Measurements from ENCODE around the gene ABCC11.

Gene ABCC11

DNA sequence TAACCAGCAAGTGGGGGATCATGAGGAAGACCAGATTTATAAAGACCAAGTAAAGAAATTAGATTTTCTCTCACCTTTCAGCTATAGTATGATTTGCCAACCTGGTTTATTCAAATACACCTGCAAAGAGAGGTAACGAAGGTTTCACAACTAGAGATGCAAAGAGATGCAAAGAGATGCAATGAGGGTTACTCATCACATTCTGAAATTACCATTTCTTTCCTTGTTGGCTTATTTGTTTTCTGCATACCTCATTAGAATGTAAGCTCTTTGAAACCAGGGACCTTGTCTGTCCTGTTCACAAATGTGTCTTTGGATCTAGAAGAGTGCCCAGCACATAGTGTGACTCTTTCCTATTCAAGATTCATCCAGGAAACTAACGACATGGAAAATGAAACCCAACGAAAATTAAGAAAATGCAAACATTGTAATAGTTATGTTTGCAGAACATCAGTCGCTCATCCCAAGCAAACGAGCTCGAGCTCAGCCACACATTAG lies 12.2 kb downstream of the ABCC11 start:
- DNase-seq, result peak in 1 of 2 donors; percentile 5
- WGBS (ENCODE audit: extremely low coverage, insufficient coverage, insufficient read length), result no CpG with 5 or more reads among the region's 6 CpGs

DNA sequence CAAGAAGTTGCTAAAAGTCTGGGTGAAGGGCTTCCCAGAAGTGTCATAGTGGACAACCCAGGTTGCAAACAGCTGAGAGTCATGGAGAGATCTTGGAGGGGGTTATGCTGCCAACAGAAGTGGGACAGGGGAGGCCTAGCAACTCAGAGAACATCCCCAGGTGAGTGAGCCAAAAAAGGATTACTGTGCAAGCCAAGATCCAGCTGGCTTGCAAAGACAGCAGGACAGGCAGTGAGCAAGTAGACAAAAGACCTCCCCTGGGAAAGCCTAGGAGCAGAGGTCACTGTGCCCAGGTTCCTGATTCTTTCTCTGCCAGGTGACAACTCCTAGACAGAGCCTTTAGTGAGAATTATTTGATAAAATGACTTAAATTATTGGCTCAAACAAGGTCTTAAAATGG lies 12.7 kb downstream of the ABCC11 start:
- Histone ChIP-seq H3K9ac (ENCODE audit: low read length) (no peak overlapping the region), H3K4me1 (ENCODE audit: control insufficient read depth in 1 of 2, insufficient read depth in 2 of 2, low read length in 2 of 2) (no peaks in the 10 kb centered on the region), H3K14ac (ENCODE audit: low read length) (no peak overlapping the region), H4K91ac (ENCODE audit: low read depth, low read length) (no peak overlapping the region), H2AK5ac (ENCODE audit: low read length) (no peak overlapping the region), H2BK5ac (ENCODE audit: low read depth, low read length, poor library complexity) (no peak overlapping the region), H3K27me3 (ENCODE audit: insufficient read depth, low read length) (no peaks in the 10 kb centered on the region), H3K23ac (ENCODE audit: low read length) (no peak overlapping the region), H3K79me2 (ENCODE audit: control insufficient read depth, insufficient read depth, low read length, poor library complexity) (no peaks in the 10 kb centered on the region), H3K4me3 (ENCODE audit: low read depth, low read length) (no peak overlapping the region), H2BK12ac (ENCODE audit: low read length) (no peak overlapping the region), H3K4ac (ENCODE audit: low read depth, low read length) (no peak overlapping the region), H4K12ac (ENCODE audit: low read depth, low read length) (no peak overlapping the region), H2AFZ (ENCODE audit: insufficient read depth, low read length, poor library complexity) (no peak overlapping the region), H3K4me2 (ENCODE audit: low read length) (no peak overlapping the region), H3K9me3 (ENCODE audit: insufficient read depth, low read depth, low read length) (no peaks in the 10 kb centered on the region), H3K18ac (ENCODE audit: low read length) (no peak overlapping the region), H4K8ac (ENCODE audit: low read depth, low read length) (no peak overlapping the region), H3K27ac (ENCODE audit: low read depth, low read length) (no peak overlapping the region), H3K79me1 (ENCODE audit: low read length) (no peaks in the 10 kb centered on the region), H2BK120ac (ENCODE audit: insufficient read depth, low read length, poor library complexity) (no peak overlapping the region), H3K36me3 (ENCODE audit: control insufficient read depth in 1 of 2, insufficient read depth in 2 of 2, low read length in 2 of 2) (no peaks in the 10 kb centered on the region)
- DNase-seq, result no peak

More for the DNA sequence above, 12.2 kb downstream of the ABCC11 start:
- no peaks in the 10 kb centered on the region for H3K4me1 ChIP-seq (ENCODE audit: control insufficient read depth in 1 of 2, insufficient read depth in 2 of 2, low read length in 2 of 2)
- no peak overlapping the region for H3K4ac ChIP-seq (ENCODE audit: low read depth, low read length)
- no peak overlapping the region for H4K8ac ChIP-seq (ENCODE audit: low read depth, low read length)
- H3K79me2 ChIP-seq (ENCODE audit: control insufficient read depth, insufficient read depth, low read length, poor library complexity), result no peaks in the 10 kb centered on the region
- H3K18ac ChIP-seq (ENCODE audit: low read length), result no peak overlapping the region
- H2BK5ac ChIP-seq (ENCODE audit: low read depth, low read length, poor library complexity), result no peak overlapping the region
- H3K27ac ChIP-seq (ENCODE audit: low read depth, low read length), result no peak overlapping the region
- no peaks in the 10 kb centered on the region for H3K36me3 ChIP-seq (ENCODE audit: control insufficient read depth in 1 of 2, insufficient read depth in 2 of 2, low read length in 2 of 2)
- H3K23ac ChIP-seq (ENCODE audit: low read length), result no peak overlapping the region
- no peak overlapping the region for H2BK120ac ChIP-seq (ENCODE audit: insufficient read depth, low read length, poor library complexity)
- no peak overlapping the region for H2AK5ac ChIP-seq (ENCODE audit: low read length)
- no peak overlapping the region for H3K4me3 ChIP-seq (ENCODE audit: low read depth, low read length)
- no peak overlapping the region for H3K9ac ChIP-seq (ENCODE audit: low read length)
- no peak overlapping the region for H2BK12ac ChIP-seq (ENCODE audit: low read length)
- H3K4me2 ChIP-seq (ENCODE audit: low read length), result no peak overlapping the region
- no peak overlapping the region for H4K91ac ChIP-seq (ENCODE audit: low read depth, low read length)
- no peaks in the 10 kb centered on the region for H3K9me3 ChIP-seq (ENCODE audit: insufficient read depth, low read depth, low read length)
- no peak overlapping the region for H4K12ac ChIP-seq (ENCODE audit: low read depth, low read length)
- no peak overlapping the region for H2AFZ ChIP-seq (ENCODE audit: insufficient read depth, low read length, poor library complexity)
- H3K79me1 ChIP-seq (ENCODE audit: low read length), result no peaks in the 10 kb centered on the region
- H3K27me3 ChIP-seq (ENCODE audit: insufficient read depth, low read length), result no peaks in the 10 kb centered on the region
- no peak overlapping the region for H3K14ac ChIP-seq (ENCODE audit: low read length)

DNA sequence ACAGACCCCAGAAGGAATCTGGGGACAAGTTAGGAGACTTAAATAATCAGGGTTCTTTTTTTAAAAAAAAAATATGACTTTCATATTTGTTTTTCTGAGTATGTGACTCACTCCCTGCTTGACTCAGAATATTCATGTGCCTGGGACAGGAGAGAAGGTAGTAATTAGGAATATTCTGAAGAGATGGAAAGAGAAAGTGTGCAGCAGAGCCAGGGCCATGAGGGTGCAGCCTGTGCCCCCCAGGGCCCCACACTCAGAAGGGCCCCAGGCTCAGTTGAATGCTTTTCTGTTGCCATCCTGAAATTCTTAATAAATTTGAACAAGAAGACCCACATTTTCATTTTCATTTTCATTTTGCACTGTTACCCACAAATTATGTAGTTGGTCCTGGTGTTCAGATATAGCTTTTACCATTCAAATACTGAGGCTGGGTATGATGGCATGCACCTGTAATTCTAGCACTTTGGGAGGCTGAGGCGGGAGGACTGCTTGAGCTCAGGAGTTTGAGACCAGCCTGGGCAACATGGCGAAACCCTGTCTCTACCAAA lies 14.8 kb downstream of the ABCC11 start:
- Histone ChIP-seq H3K18ac (ENCODE audit: low read length) (no peak overlapping the region), H3K27me3 (ENCODE audit: insufficient read depth, low read length) (no peaks in the 10 kb centered on the region), H2AFZ (ENCODE audit: insufficient read depth, low read length, poor library complexity) (no peak overlapping the region), H2AK5ac (ENCODE audit: low read length) (no peak overlapping the region), H2BK120ac (ENCODE audit: insufficient read depth, low read length, poor library complexity) (no peak overlapping the region), H3K9ac (ENCODE audit: low read length) (no peak overlapping the region), H3K4ac (ENCODE audit: low read depth, low read length) (no peak overlapping the region), H3K79me2 (ENCODE audit: control insufficient read depth, insufficient read depth, low read length, poor library complexity) (no peaks in the 10 kb centered on the region), H2BK5ac (ENCODE audit: low read depth, low read length, poor library complexity) (no peak overlapping the region), H3K9me3 (ENCODE audit: insufficient read depth, low read depth, low read length) (no peaks in the 10 kb centered on the region), H3K4me1 (ENCODE audit: control insufficient read depth in 1 of 2, insufficient read depth in 2 of 2, low read length in 2 of 2) (no peaks in the 10 kb centered on the region), H3K36me3 (ENCODE audit: control insufficient read depth in 1 of 2, insufficient read depth in 2 of 2, low read length in 2 of 2) (no peaks in the 10 kb centered on the region), H3K4me2 (ENCODE audit: low read length) (no peak overlapping the region), H4K12ac (ENCODE audit: low read depth, low read length) (no peak overlapping the region), H2BK12ac (ENCODE audit: low read length) (no peak overlapping the region), H4K8ac (ENCODE audit: low read depth, low read length) (no peak overlapping the region), H3K14ac (ENCODE audit: low read length) (no peak overlapping the region), H3K27ac (ENCODE audit: low read depth, low read length) (no peak overlapping the region), H3K79me1 (ENCODE audit: low read length) (no peaks in the 10 kb centered on the region), H3K4me3 (ENCODE audit: low read depth, low read length) (no peak overlapping the region), H3K23ac (ENCODE audit: low read length) (no peak overlapping the region), H4K91ac (ENCODE audit: low read depth, low read length) (no peak overlapping the region)
- no CpG with 5 or more reads among the region's 2 CpGs for WGBS (ENCODE audit: extremely low coverage, insufficient coverage, insufficient read length)
- no peak for DNase-seq

DNA sequence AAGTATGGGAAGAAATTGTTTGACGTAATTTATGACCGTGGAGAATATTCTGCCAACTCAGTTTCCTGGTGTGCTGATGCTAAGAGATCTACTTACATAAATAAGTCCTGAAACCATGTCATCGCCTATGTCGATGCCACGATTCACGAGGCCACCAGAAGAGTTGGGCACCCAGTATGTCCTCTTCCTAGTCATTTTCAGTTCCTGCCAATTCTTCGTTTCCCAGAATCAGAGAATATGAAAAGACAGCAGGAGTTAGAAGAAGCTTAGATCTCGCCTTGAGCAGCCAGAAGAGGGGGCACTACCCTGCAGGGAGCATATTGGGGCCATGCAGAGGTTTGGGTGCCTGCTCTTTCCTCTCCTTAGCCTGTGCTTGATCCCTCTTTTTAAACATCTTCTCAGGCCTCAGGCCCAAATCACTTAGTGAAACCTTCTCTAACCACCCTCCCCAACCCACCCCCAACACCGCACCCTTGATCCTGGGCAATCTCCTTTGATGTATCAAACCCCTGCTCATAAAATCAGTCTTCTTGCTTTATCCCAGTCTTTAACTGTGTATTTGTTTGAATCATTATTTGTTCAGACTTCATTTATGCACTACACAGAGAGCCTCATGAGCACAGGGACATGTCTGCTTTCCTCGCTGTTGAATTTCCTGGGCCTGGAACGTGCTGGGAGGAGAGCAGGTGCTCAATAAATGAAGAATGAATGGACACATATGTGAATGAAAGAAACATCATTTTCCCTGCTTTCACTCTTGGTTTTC lies 15.4 kb downstream of the ABCC11 start:
- Histone ChIP-seq H3K4ac (ENCODE audit: low read depth, low read length) (no peak overlapping the region), H3K9me3 (ENCODE audit: insufficient read depth, low read depth, low read length) (no peaks in the 10 kb centered on the region), H3K27ac (ENCODE audit: low read depth, low read length) (no peak overlapping the region), H3K14ac (ENCODE audit: low read length) (no peak overlapping the region), H2AK5ac (ENCODE audit: low read length) (no peak overlapping the region), H3K79me2 (ENCODE audit: control insufficient read depth, insufficient read depth, low read length, poor library complexity) (no peaks in the 10 kb centered on the region), H3K79me1 (ENCODE audit: low read length) (no peaks in the 10 kb centered on the region), H3K4me3 (ENCODE audit: low read depth, low read length) (no peak overlapping the region), H2BK12ac (ENCODE audit: low read length) (no peak overlapping the region), H2BK5ac (ENCODE audit: low read depth, low read length, poor library complexity) (no peak overlapping the region), H2AFZ (ENCODE audit: insufficient read depth, low read length, poor library complexity) (no peak overlapping the region), H3K4me1 (ENCODE audit: control insufficient read depth in 1 of 2, insufficient read depth in 2 of 2, low read length in 2 of 2) (no peaks in the 10 kb centered on the region), H3K9ac (ENCODE audit: low read length) (no peak overlapping the region), H4K8ac (ENCODE audit: low read depth, low read length) (no peak overlapping the region), H3K18ac (ENCODE audit: low read length) (no peak overlapping the region), H3K27me3 (ENCODE audit: insufficient read depth, low read length) (no peaks in the 10 kb centered on the region), H4K91ac (ENCODE audit: low read depth, low read length) (no peak overlapping the region), H2BK120ac (ENCODE audit: insufficient read depth, low read length, poor library complexity) (no peak overlapping the region), H4K12ac (ENCODE audit: low read depth, low read length) (no peak overlapping the region), H3K4me2 (ENCODE audit: low read length) (no peak overlapping the region), H3K36me3 (ENCODE audit: control insufficient read depth in 1 of 2, insufficient read depth in 2 of 2, low read length in 2 of 2) (no peaks in the 10 kb centered on the region), H3K23ac (ENCODE audit: low read length) (no peak overlapping the region)
- peak in 1 of 2 donors; percentile 8 for DNase-seq
- WGBS (ENCODE audit: extremely low coverage, insufficient coverage, insufficient read length), result 100% methylated on average over 1 of the region's 11 CpGs
